Nephron progenitor cell (in vitro differentiated cells): ENCODE data around the gene RSKR.
A peak's percentile ranks its signal among the peaks of the same experiment; 100 is the strongest.
"Not testable (repeated sequence)": the region's sequence is repeated elsewhere in the genome, so short reads cannot be mapped to it uniquely, and the experiment has no call there.

Source experiments
- DNase-seq: peaks from one replicate; pipeline ENCODE4 v3.0.0; 2021
- H3K27ac Mint-ChIP-seq: 2 replicates; pipeline ENCODE4 v1.8.0; 2021; ENCODE audit warnings: mild to moderate bottlenecking, moderate library complexity, mixed read lengths
- H3K27me3 Mint-ChIP-seq: 2 replicates; pipeline ENCODE4 v1.8.0; 2021; ENCODE audit warnings: mild to moderate bottlenecking, low read depth, mixed read lengths; ENCODE audit not compliant: poor library complexity
- H3K36me3 Mint-ChIP-seq: 2 replicates; pipeline ENCODE4 v1.8.0; 2021; ENCODE audit warnings: low read depth, mixed read lengths
- H3K4me1 Mint-ChIP-seq: 2 replicates; pipeline ENCODE4 v1.8.0; 2021; ENCODE audit warnings: mixed read lengths
- H3K4me3 Mint-ChIP-seq: 2 replicates; pipeline ENCODE4 v1.8.0; 2021; ENCODE audit warnings: mild to moderate bottlenecking, moderate library complexity, mixed read lengths
- H3K9me3 Mint-ChIP-seq: 2 replicates; pipeline ENCODE4 v1.8.0; 2021; ENCODE audit warnings: mild to moderate bottlenecking, moderate library complexity, mixed read lengths
- TF ChIP-seq, protein P1 (sequence below): fragments of 200-600 bp; sonication (generic); IDR thresholded peaks from 2 replicates; pipeline ENCODE4 v1.5.0; 2021; ENCODE audit warnings: antibody characterized with exemption

Gene RSKR

DNA sequence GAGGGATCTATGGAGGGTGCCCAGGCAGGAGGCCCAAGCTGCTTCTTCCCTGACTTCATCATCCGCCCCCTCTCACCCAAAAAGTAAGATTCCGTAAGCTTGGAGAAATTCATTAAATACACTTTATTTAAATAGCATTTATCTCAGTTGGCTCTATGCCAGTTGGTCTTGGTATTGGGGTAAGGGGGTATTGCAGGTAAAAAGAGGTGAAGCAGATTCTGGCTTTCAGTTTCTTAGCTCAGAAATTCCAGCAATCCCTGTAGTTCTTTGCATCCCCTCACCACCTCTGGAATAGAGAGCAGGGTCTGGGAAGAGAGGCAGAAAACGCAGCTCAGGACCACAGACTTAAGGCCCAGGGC lies 36.5 kb downstream of the RSKR start:
- Mint-ChIP-seq H3K4me1 (peaks cover 15% of the 10 kb centered on the region), H3K27ac (no peak overlapping the region), H3K27me3 (peaks cover 9% of the 10 kb centered on the region), H3K36me3 (peaks cover 53% of the 10 kb centered on the region), H3K9me3 (no peaks in the 10 kb centered on the region), H3K4me3 (no peak overlapping the region)
- TF ChIP-seq, protein P1, sequence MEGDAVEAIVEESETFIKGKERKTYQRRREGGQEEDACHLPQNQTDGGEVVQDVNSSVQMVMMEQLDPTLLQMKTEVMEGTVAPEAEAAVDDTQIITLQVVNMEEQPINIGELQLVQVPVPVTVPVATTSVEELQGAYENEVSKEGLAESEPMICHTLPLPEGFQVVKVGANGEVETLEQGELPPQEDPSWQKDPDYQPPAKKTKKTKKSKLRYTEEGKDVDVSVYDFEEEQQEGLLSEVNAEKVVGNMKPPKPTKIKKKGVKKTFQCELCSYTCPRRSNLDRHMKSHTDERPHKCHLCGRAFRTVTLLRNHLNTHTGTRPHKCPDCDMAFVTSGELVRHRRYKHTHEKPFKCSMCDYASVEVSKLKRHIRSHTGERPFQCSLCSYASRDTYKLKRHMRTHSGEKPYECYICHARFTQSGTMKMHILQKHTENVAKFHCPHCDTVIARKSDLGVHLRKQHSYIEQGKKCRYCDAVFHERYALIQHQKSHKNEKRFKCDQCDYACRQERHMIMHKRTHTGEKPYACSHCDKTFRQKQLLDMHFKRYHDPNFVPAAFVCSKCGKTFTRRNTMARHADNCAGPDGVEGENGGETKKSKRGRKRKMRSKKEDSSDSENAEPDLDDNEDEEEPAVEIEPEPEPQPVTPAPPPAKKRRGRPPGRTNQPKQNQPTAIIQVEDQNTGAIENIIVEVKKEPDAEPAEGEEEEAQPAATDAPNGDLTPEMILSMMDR, result no peak
- no peak for DNase-seq

DNA sequence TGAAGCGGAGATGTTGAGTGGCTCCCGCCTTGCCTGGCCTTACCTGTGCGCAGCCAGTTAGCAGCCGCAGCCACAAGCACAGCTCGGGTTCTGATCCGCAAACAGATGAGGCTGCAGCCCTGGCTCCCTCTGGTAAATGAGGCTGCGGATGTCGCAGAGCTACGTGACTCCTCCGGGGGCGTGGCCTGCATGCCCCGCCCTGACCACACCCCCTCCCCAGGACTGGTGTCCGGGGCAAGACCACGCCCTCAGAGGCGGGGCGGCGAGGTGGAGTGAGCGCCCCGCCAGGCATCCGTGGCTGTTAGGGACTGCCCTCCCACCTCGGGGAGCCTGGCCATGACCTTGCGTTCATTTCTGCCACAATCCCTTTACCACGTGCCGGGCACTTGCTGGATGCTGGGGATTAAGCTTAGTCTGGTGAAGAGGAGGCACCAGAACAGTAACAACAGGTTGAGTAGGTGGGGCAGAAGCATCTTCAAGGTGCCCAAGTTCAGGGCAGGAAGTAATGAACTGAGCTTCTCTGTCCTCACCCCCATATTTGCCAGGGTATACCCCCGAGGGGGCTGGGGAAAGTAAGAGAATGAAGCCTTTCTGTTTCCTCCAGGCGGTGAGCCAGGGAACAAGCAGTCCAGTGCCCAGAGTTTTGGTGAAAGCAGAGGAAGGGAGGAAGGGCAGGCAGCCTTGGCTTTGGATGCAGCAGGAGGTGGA lies 37.1 kb downstream of the RSKR start, which contains the start of gene ALDOC:
TSS of gene ALDOC (minus strand) at position 138 of the 708 bp plus-strand sequence. CDS start 1,363 bp downstream, outside the sequence.
- peaks cover 53% of the 10 kb centered on the region for H3K36me3 Mint-ChIP-seq
- TF ChIP-seq, protein P1, result no peak
- DNase-seq, result peak; percentile 99
- H3K4me1 Mint-ChIP-seq, result peaks cover 21% of the 10 kb centered on the region
- H3K4me3 Mint-ChIP-seq, result peak within 1 kb of the TSS; percentile 83
- no peaks in the 10 kb centered on the region for H3K9me3 Mint-ChIP-seq
- H3K27ac Mint-ChIP-seq, result no peak within 1 kb of the TSS
- H3K27me3 Mint-ChIP-seq, result peaks cover 9% of the 10 kb centered on the region

DNA sequence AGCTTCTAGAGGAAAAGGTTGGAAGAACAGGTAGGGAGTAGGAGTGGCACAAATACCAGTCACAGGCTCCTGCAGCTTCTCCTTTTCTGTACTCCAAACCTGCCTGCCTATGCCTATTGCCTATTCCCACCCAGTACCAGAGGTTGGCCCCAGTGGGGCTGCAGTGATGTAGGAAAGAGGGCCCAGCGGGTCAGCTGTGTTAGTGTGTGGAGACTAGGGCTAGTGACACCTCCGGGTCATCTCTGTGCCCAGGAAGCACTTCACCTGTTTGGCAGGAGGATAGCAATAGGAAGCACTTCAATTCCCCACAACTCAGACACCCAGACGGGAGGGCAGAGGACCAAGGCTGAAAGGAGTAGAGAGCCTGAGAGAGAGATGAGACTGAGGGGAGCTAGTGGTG lies 38.0 kb downstream of the RSKR start:
- Mint-ChIP-seq H3K4me1 (peaks cover 25% of the 10 kb centered on the region), H3K4me3 (peak overlapping the region; percentile 83), H3K27me3 (peaks cover 12% of the 10 kb centered on the region), H3K36me3 (peaks cover 53% of the 10 kb centered on the region)
- not testable (repeated sequence) for H3K27ac Mint-ChIP-seq, H3K9me3 Mint-ChIP-seq, DNase-seq

DNA sequence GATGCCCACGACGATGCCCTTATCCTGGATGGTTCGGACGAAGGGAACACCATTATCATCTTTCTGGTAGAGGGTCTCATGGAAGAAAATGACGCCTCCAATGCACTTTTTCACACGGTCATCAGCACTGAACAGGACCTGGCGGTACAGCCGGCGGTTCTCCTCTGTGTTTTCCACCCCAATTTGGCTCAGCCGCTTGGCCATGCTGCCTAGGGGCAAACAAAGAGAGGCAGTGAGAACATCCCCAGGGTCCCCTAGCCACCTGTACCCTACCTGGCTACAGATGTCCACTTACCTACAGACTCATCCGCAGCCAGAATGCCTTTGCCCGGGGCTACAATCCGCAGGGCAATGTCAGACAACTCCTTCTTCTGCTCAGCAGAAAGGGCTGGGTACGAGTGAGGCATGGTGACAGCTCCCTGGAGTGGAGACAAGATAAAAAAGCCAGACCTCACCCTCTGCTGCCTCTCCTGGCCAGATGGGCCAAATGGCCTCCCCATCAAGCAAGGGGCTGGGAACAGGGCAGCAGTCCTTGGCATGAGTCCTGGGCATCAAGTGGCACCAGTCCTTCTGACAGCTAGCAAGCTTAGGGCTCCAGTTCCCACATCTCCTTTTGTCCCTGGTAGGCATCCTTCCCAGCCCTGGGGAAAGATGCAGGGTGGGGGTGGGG lies 38.7 kb downstream of the RSKR start:
- peaks cover 31% of the 10 kb centered on the region for H3K4me1 Mint-ChIP-seq
- H3K4me3 Mint-ChIP-seq, result no peak overlapping the region
- H3K9me3 Mint-ChIP-seq, result no peaks in the 10 kb centered on the region
- H3K27ac Mint-ChIP-seq, result no peak overlapping the region
- DNase-seq, result no peak
- peaks cover 12% of the 10 kb centered on the region for H3K27me3 Mint-ChIP-seq
- H3K36me3 Mint-ChIP-seq, result peaks cover 46% of the 10 kb centered on the region
- TF ChIP-seq, protein P1, result no peak

DNA sequence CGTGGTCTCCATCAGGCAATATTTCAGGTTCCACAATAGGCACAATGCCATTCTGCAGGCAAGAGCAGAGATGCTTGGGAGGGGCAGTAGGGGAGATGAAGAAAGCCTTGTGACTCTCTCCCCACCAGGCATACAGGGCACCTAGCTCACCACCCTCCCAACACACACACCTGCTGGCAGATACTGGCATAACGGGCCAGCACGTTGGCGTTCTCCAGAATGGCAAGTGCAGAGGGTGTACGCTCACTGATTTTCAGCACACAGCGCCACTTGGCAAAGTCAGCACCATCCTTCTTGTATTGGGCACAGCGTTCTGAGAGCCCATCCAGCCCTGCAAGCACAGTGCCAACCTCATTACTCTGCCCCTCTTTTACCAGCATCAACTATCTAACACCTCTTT lies 39.5 kb downstream of the RSKR start:
- Mint-ChIP-seq H3K4me1 (peaks cover 39% of the 10 kb centered on the region), H3K36me3 (peaks cover 44% of the 10 kb centered on the region), H3K27ac (no peak overlapping the region), H3K4me3 (no peak overlapping the region), H3K9me3 (no peaks in the 10 kb centered on the region), H3K27me3 (peaks cover 12% of the 10 kb centered on the region)
- no peak for DNase-seq
- TF ChIP-seq, protein P1, result no peak

DNA sequence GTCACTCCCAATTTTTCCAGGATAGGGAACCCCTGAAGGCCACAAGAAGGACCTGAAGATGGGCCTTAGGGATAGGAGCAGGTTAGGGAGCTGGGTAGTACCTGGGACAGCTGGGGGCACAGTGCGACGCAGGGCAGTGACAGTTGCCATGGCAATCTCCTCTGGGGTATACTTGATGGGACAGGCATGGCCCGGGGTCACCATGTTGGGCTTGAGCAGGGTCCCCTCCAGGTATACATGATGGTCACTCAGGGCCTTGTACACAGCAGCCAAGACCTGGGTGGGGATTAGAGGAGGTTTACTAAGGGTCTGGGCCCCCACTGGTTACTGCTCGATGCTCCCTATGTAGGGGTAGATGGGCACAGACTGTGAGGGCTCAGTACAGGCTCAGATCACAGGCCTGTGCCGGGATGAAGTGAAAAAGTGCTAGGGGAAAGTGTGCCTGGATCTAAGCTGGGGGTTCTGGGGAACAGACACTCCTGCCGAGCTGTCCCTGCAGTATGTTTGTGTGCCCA lies 40.0 kb downstream of the RSKR start:
- TF ChIP-seq, protein P1, result no peak
- Mint-ChIP-seq H3K27me3 (peaks cover 12% of the 10 kb centered on the region), H3K4me3 (no peak overlapping the region), H3K27ac (no peak overlapping the region), H3K4me1 (peaks cover 40% of the 10 kb centered on the region), H3K9me3 (no peaks in the 10 kb centered on the region), H3K36me3 (peaks cover 42% of the 10 kb centered on the region)
- no peak for DNase-seq
